ENCODE results near the gene ATP6V0E1.
"Not testable (repeated sequence)": the region's sequence is repeated elsewhere in the genome, so short reads cannot be mapped to it uniquely, and the experiment has no call there.

Gene ATP6V0E1

GRCh38 chr5:173010021-173010420 lies 26.4 kb downstream of the ATP6V0E1 start:
- no peak for DNase-seq

- no peak for DNase-seq
Observed at GRCh38 chr5:173010547-173011464, 27.2 kb downstream of the ATP6V0E1 start.

GRCh38 chr5:173011566-173011965 lies 28.0 kb downstream of the ATP6V0E1 start:
- no peak for DNase-seq

GRCh38 chr5:173012882-173013281 lies 29.3 kb downstream of the ATP6V0E1 start:
- DNase-seq: no peak

- no peak for DNase-seq
Observed at GRCh38 chr5:173014671-173015070, 31.1 kb downstream of the ATP6V0E1 start.

GRCh38 chr5:173015192-173015591 lies 31.6 kb downstream of the ATP6V0E1 start:
- DNase-seq: no peak

GRCh38 chr5:173015598-173016455 lies 32.3 kb downstream of the ATP6V0E1 start:
- DNase-seq: no peak

- no peak for DNase-seq
Observed at GRCh38 chr5:173016598-173017046, 33.1 kb downstream of the ATP6V0E1 start.

- DNase-seq: not testable (repeated sequence)
Observed at GRCh38 chr5:173017087-173017486, 33.5 kb downstream of the ATP6V0E1 start.

- DNase-seq: no peak
Observed at GRCh38 chr5:173018358-173018757, 34.8 kb downstream of the ATP6V0E1 start.

GRCh38 chr5:173020154-173020581 lies 36.6 kb downstream of the ATP6V0E1 start:
- DNase-seq: no peak

GRCh38 chr5:173020643-173021042 lies 37.1 kb downstream of the ATP6V0E1 start:
- no peak for DNase-seq

GRCh38 chr5:173025651-173026050 lies 42.1 kb downstream of the ATP6V0E1 start:
- no peak for DNase-seq

- no peak for DNase-seq
Observed at GRCh38 chr5:173027905-173028304, 44.3 kb downstream of the ATP6V0E1 start.

- no peak for DNase-seq
Observed at GRCh38 chr5:173028811-173029327, 45.3 kb downstream of the ATP6V0E1 start.

- no peak for DNase-seq
Observed at GRCh38 chr5:173029499-173029921, 45.9 kb downstream of the ATP6V0E1 start.

- not testable (repeated sequence) for DNase-seq
Observed at GRCh38 chr5:173032096-173032495, 48.5 kb downstream of the ATP6V0E1 start.

- no peak for DNase-seq
Observed at GRCh38 chr5:173032730-173033129, 49.2 kb downstream of the ATP6V0E1 start.

GRCh38 chr5:173033923-173034322 lies 50.4 kb downstream of the ATP6V0E1 start:
- no peak for DNase-seq

- peak in 1 of 5 donors; percentile 13 for DNase-seq
Observed at GRCh38 chr5:173035904-173036707, 52.5 kb downstream of the ATP6V0E1 start.

GRCh38 chr5:173039188-173039587 lies 55.6 kb downstream of the ATP6V0E1 start:
- DNase-seq: no peak

- DNase-seq: no peak
Observed at GRCh38 chr5:173039964-173040363, 56.4 kb downstream of the ATP6V0E1 start.
